T-helper 17 cell (primary cell): ENCODE results near the gene MYO18A. TPM values are rescaled to one million over a fixed set of nuclear protein-coding genes. Genes with fewer than 3 reads are reported as not detected.

ENCODE experiments used
- ATAC-seq: fragments of 150-1000 bp; cut with Tn5 transposase; 2 replicates; pipeline ENCODE4 v1.10.0; 2021; ENCODE audit warnings: mild to moderate bottlenecking, moderate library complexity
- DNase-seq, 3 donors: peaks; one replicate each; pipeline versions ENCODE4 v3.0.0 to v3.0.0-alpha.2; 2020 to 2021
- H3K9me3 ChIP-seq: one replicate; pipeline ENCODE4 v1.7.0; 2013; ENCODE audit warnings: low read length, mild to moderate bottlenecking; ENCODE audit not compliant: control insufficient read depth, poor library complexity, severe bottlenecking
- H3K27ac Mint-ChIP-seq: one replicate; pipeline ENCODE4 v1.8.0; 2022; ENCODE audit warnings: mild to moderate bottlenecking, moderate library complexity, mixed read lengths
- H3K27me3 Mint-ChIP-seq: one replicate; pipeline ENCODE4 v1.8.0; 2022; ENCODE audit warnings: mixed read lengths
- H3K36me3 Mint-ChIP-seq: one replicate; pipeline ENCODE4 v1.8.0; 2022; ENCODE audit warnings: low read depth, mixed read lengths
- H3K4me1 Mint-ChIP-seq: one replicate; pipeline ENCODE4 v1.8.0; 2022; ENCODE audit warnings: mild to moderate bottlenecking, mixed read lengths
- H3K4me3 Mint-ChIP-seq: one replicate; pipeline ENCODE4 v1.8.0; 2022; ENCODE audit warnings: mild to moderate bottlenecking, moderate library complexity, mixed read lengths
- total RNA-seq, 4 donors: library from RNA in 2 of 4; stranded (reverse) in 2 of 4; gene quantifications; one replicate each; pipeline ENCODE4 v1.2.3 and lab custom pipeline; 2022 to 2026

The MYO18A gene
- total RNA-seq, 2 donors from 2014 or later: 142 to 153 TPM

DNA sequence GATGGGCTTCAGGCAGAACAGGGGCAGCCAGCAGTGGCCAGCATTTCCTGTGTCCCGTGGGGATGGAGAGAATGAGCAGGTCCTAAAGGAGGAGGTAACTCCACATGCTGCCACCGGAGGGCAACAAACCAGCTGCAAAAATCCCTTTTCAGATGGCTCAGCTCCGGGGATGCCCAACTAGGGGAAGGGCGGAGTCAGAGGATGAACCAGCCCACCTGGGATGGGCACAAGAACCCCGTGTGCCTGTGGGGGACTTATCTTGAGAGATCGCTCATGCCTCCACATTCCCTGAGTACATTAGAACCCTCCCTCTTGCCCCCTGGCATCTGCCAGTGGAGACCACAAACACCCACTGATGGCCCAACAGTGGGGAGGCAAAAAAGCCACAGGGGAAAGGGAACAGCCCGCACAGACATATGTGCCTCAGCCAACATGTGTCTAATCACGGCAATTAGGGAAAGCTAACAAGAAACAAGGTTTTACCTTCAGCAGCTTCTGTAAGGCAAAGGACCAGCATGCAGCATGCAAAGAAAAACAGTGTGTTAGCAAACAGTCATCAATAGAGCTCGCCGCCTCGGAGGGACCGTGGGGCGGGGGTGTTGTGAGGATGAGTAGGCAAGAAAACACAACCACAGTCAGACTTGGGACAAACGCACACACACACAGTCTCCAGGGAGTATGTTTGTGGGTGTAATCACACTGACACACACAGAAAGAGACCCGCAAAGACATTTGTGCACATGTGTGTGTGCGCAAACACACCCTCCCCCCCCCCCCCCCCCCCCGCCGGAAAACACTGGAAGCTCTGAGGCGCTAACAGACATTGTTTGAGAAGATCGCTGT is 64.0 kb downstream of the MYO18A start:
- DNase-seq (no peak), ATAC-seq (peak; percentile 35)
- H3K36me3 Mint-ChIP-seq: peaks cover 6% of the 10 kb centered on the region
- no peaks in the 10 kb centered on the region for H3K27me3 Mint-ChIP-seq
- H3K4me1 Mint-ChIP-seq: peaks cover 10% of the 10 kb centered on the region
- no peak overlapping the region for H3K4me3 Mint-ChIP-seq
- H3K27ac Mint-ChIP-seq: no peak overlapping the region
- no peaks in the 10 kb centered on the region for H3K9me3 ChIP-seq

DNA sequence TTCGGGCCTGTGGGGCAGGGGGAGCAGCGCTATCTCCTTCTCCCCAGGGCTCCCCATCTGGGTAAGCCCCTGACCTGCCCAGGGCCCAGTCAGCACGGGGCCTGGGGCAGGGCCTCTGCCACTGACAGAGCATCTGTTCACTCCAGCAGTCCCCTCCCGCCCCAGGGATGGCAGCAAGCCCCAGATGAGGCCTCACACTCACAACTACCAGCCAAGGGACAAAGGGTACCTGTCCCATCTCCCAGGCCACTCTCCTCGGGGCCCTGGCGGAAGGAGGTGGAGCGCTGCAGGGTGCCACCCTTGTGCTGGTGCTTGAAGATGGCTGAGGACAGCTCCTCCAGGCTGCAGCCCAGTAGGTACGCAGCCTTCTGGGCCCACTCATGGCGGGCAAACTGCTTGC is 64.8 kb downstream of the MYO18A start:
- no peak overlapping the region for H3K27ac Mint-ChIP-seq
- no peak for DNase-seq
- H3K27me3 Mint-ChIP-seq: no peaks in the 10 kb centered on the region
- peaks cover 10% of the 10 kb centered on the region for H3K4me1 Mint-ChIP-seq
- no peak overlapping the region for H3K4me3 Mint-ChIP-seq
- no peak for ATAC-seq
- H3K9me3 ChIP-seq: no peaks in the 10 kb centered on the region
- H3K36me3 Mint-ChIP-seq: peaks cover 6% of the 10 kb centered on the region

DNA sequence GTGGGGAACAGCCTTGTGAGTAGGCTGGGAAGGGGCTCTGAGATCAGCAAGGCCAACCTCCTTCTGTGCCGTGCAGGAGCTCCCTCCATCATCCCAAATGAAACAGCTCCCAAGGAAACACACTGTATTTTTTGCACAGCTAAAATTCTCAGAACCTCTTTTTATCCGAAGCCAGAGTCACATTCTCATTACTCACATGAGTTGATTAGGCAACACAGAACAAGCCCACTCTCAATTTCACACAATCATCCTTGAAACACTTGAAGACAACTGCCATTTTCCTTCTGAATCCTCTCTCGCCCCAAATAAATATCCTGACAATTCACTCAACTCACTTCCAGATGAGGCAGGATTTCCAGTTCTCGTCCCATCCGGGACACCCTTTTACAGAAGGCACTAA is 66.1 kb downstream of the MYO18A start:
- peaks cover 11% of the 10 kb centered on the region for H3K4me1 Mint-ChIP-seq
- peaks cover 7% of the 10 kb centered on the region for H3K36me3 Mint-ChIP-seq
- H3K4me3 Mint-ChIP-seq: no peak overlapping the region
- no peak for ATAC-seq
- no peaks in the 10 kb centered on the region for H3K9me3 ChIP-seq
- DNase-seq: no peak
- H3K27ac Mint-ChIP-seq: no peak overlapping the region
- H3K27me3 Mint-ChIP-seq: no peaks in the 10 kb centered on the region

- peaks cover 10% of the 10 kb centered on the region for H3K4me1 Mint-ChIP-seq
- no peak for DNase-seq
- no peak overlapping the region for H3K27ac Mint-ChIP-seq
- no peak for ATAC-seq
- H3K27me3 Mint-ChIP-seq: no peaks in the 10 kb centered on the region
- H3K36me3 Mint-ChIP-seq: peaks cover 7% of the 10 kb centered on the region
- no peaks in the 10 kb centered on the region for H3K9me3 ChIP-seq
- H3K4me3 Mint-ChIP-seq: no peak overlapping the region
Measured at GRCh38 chr17:29113334-29113733, 66.9 kb downstream of the MYO18A start.

GRCh38 chr17:29112771-29113295 is 67.4 kb downstream of the MYO18A start:
- H3K4me3 Mint-ChIP-seq: no peak overlapping the region
- no peaks in the 10 kb centered on the region for H3K27me3 Mint-ChIP-seq
- no peak for DNase-seq
- no peak for ATAC-seq
- peak overlapping the region; percentile 65 for H3K27ac Mint-ChIP-seq
- H3K4me1 Mint-ChIP-seq: peaks cover 10% of the 10 kb centered on the region
- peaks cover 7% of the 10 kb centered on the region for H3K36me3 Mint-ChIP-seq
- no peaks in the 10 kb centered on the region for H3K9me3 ChIP-seq

DNA sequence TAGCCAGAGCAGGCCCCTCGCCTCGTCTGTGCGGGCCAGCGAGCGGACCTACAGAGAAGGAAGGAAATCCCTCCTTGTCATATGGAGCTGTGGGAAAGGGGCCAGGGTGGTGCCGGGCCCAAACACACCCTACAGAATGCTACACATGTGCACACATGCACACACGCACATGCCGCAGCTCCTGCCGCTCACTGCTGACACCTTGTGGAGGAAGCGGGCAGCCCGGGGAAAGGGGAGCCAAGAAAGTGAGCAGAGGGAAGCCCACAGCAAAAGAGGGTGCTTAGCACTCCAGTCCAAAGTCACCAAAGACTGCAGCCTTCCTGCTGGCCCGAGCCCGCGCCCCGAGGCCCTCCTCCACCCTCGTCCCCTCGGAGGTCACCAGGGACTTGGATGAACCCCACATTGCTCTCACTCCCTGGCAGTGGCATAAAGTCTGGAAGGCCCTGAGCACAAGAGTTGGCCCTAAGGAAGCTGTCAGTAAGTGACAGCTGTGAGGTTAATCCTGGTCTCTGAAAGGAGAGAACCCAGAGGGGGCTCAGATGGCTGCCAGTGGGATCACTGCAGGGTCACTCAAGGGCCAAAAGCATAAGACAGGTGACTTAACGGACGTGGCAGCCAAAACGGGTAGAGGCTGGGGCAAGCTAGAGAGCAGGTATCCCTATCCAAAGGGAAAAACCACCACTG is 68.2 kb downstream of the MYO18A start:
- H3K27ac Mint-ChIP-seq: peak overlapping the region; percentile 65
- no peaks in the 10 kb centered on the region for H3K27me3 Mint-ChIP-seq
- peak; percentile 81 for ATAC-seq
- H3K4me1 Mint-ChIP-seq: peaks cover 7% of the 10 kb centered on the region
- no peaks in the 10 kb centered on the region for H3K9me3 ChIP-seq
- no peak overlapping the region for H3K4me3 Mint-ChIP-seq
- peaks cover 10% of the 10 kb centered on the region for H3K36me3 Mint-ChIP-seq
- peak; percentile 41 to 71 (median 47) for DNase-seq

DNA sequence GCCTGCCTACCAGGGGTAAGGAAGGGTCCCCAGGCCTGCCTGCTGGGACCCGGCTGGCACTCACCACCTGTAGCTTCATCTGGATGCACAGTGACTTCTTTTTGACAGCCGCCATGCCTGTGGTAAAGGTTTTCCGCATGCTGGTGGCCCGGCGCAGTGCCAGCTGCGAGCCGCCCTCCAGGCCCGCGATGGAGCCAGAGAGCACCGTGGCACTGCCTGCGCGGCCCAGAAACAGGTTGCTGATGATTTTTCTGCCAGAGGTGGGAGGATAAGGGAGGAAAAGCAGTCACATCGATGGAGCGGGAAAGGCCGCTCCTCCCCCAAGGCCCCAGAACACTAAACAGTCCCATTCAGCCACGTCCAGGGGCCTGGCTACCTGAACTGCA is 69.8 kb downstream of the MYO18A start:
- Mint-ChIP-seq H3K36me3 (peaks cover 15% of the 10 kb centered on the region), H3K27me3 (no peaks in the 10 kb centered on the region), H3K27ac (peak overlapping the region; percentile 60), H3K4me1 (peaks cover 10% of the 10 kb centered on the region), H3K4me3 (no peak overlapping the region)
- H3K9me3 ChIP-seq: no peaks in the 10 kb centered on the region
- ATAC-seq (no peak), DNase-seq (no peak)

DNA sequence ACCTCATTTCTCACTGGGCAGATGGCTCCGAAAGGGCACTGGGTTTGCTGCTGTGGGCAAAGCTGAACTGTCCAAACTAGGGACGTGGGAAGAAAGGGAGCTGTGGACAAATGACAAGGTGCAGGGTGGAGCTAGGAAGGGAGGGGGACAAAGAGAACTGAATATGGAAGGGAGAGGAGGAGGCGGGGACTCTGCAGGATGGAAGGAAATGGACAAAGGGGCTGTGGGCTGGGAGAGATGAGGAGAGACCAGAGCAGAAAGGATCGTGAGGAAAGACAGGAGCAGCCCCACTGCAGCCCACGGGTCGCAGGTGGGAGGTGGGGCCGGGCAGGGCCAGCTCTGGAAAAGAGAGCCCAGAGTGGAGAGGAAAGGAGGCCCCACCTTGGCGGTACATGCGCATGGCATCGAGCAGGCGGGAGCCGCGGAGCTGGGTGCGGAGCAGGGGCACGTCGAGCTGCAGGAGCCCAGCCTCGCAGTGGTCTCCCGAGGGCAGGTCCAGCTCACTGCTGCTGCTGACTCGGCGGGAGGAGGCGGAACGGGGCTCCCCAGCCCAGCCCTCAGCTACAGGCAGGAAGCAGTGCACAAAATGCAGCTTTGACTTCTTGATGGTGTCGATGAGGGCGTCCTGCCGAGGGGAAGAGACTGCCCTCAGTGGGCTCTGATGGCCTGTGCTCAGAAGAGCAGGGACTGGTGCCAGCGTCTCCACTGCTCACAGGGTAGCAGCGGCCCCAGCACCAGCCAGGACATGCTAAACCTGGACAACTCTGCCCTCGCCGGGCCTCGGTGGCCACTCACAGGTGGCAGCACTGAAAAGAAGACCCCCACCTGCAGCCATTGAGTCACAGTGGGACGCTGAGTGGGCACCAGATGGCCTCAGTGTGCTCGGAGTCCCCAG is 70.5 kb downstream of the MYO18A start:
- Mint-ChIP-seq H3K4me1 (peaks cover 11% of the 10 kb centered on the region), H3K27ac (peak overlapping the region; percentile 69), H3K27me3 (no peaks in the 10 kb centered on the region), H3K4me3 (no peak overlapping the region), H3K36me3 (peaks cover 16% of the 10 kb centered on the region)
- DNase-seq (no peak), ATAC-seq (no peak)
- no peaks in the 10 kb centered on the region for H3K9me3 ChIP-seq

DNA sequence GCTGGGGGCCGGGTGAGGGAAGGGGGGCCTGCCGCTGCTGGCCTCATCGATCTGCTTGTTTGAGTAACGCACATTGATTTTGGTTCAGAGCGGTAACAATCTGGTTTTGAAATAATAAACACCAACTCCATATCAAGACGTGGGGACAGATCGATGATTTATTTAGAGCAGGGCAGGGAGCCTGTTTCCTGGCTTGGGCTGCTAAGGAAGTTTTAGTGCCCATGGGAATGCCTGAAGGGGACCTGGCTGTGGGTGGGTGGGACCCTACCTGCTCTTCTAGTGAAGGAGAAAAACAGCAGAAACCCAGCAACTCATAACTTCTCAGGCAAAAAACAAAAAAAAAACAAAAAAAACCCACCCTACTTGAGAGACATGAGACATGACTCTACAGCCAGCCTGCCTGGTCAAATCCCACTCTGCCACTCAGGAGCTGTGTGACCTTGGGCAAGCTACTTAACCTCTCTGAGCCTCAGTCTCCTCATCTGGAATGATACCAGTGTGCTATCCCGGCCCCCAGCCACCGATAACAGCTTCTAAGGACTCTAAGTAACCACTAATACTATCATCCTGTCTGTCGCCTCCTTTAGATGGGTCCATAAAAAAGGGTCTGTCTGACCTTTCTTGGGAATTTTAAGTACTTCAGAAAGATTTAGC is 71.2 kb downstream of the MYO18A start:
- Mint-ChIP-seq H3K4me3 (no peak overlapping the region), H3K4me1 (peaks cover 18% of the 10 kb centered on the region), H3K36me3 (peaks cover 20% of the 10 kb centered on the region), H3K27ac (peak overlapping the region; percentile 69), H3K27me3 (no peaks in the 10 kb centered on the region)
- DNase-seq (no peak), ATAC-seq (no peak)
- no peaks in the 10 kb centered on the region for H3K9me3 ChIP-seq

GRCh38 chr17:29107933-29108822 is 72.0 kb downstream of the MYO18A start:
- Mint-ChIP-seq H3K36me3 (peaks cover 23% of the 10 kb centered on the region), H3K4me1 (peaks cover 21% of the 10 kb centered on the region), H3K27ac (no peak overlapping the region), H3K4me3 (no peak overlapping the region), H3K27me3 (no peaks in the 10 kb centered on the region)
- DNase-seq (no peak), ATAC-seq (no peak)
- no peaks in the 10 kb centered on the region for H3K9me3 ChIP-seq

DNA sequence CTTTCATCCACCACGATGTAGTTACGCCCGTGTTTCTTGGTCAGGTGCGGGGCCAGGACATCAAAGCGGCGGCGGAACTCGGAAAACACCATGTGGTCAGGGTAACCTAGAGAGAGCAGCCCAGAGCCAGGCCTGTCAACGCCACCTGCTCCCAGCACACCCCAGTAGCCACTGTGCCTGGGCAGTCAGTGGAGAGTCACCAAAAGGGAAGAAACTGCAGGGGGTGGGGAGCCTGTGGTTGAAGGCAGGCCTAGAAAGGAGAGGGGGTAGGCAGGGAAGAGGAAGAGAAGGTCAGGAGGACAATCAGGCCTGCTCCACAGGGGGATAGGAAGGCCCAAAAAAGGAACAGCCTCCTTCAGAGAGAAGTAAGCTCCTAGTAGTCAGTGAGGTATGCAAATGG is 73.1 kb downstream of the MYO18A start:
- ATAC-seq: no peak
- Mint-ChIP-seq H3K27ac (peak overlapping the region; percentile 39), H3K36me3 (peaks cover 27% of the 10 kb centered on the region)

DNA sequence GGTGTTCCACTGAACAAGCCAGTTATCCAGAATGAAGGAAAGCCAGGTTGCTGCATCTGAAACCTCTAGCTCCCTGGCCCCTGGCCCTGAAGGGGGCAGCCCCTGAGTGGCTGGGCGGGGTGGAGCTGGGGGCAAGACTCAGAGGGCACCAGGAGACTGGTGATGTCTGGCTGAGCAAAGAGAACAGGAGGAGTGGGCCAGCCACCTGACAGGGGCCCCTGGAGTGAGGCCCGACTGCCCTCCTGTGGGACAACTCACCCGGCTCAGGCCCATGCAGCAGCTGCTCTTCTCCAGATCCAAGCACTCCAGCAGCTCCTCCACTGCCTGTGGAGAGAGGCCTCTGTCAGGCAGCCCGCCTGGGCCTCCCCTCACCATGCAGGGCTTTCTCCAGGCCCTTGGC is 76.9 kb downstream of the MYO18A start:
- peaks cover 23% of the 10 kb centered on the region for H3K36me3 Mint-ChIP-seq
- no peak overlapping the region for H3K27ac Mint-ChIP-seq
- no peak for ATAC-seq
- H3K4me3 Mint-ChIP-seq: no peak overlapping the region
- no peak for DNase-seq
- H3K27me3 Mint-ChIP-seq: no peaks in the 10 kb centered on the region
- peaks cover 21% of the 10 kb centered on the region for H3K4me1 Mint-ChIP-seq
- H3K9me3 ChIP-seq: no peaks in the 10 kb centered on the region

More for the DNA sequence above, 73.1 kb downstream of the MYO18A start:
- H3K4me3 Mint-ChIP-seq: no peak overlapping the region
- no peaks in the 10 kb centered on the region for H3K9me3 ChIP-seq
- no peaks in the 10 kb centered on the region for H3K27me3 Mint-ChIP-seq
- H3K4me1 Mint-ChIP-seq: peaks cover 26% of the 10 kb centered on the region
- no peak for DNase-seq
